Neuronal stem cell (in vitro differentiated cells): Measurements from ENCODE around the gene LRRC73.

ENCODE experiments used
- DNase-seq: peaks from one replicate; pipeline ENCODE4 v3.0.0-alpha.2; 2013; ENCODE audit warnings: low spot score
- H2AFZ ChIP-seq: one replicate; pipeline ENCODE4 v1.6.1; 2013; ENCODE audit warnings: mild to moderate bottlenecking, low read length, inconsistent platforms
- H2AK5ac ChIP-seq: 2 replicates; pipeline ENCODE4 v1.6.1; 2013; ENCODE audit warnings: low read depth, mild to moderate bottlenecking, inconsistent platforms, low read length, moderate library complexity, mixed read lengths
- H2BK120ac ChIP-seq: 2 replicates; pipeline ENCODE4 v1.6.1; 2013; ENCODE audit warnings: low read depth, mild to moderate bottlenecking, inconsistent platforms, low read length, moderate library complexity, mixed read lengths
- H2BK12ac ChIP-seq: one replicate; pipeline ENCODE4 v1.6.1; 2013; ENCODE audit warnings: low read length, inconsistent platforms
- H2BK15ac ChIP-seq: 2 replicates; pipeline ENCODE4 v1.6.1; 2013; ENCODE audit warnings: mild to moderate bottlenecking, low read length, inconsistent platforms, mixed read lengths
- H2BK5ac ChIP-seq: one replicate; pipeline ENCODE4 v1.6.1; 2013; ENCODE audit warnings: inconsistent platforms, mild to moderate bottlenecking, low read length, moderate library complexity
- H3K14ac ChIP-seq: one replicate; pipeline ENCODE4 v1.6.1; 2013; ENCODE audit warnings: low read length, inconsistent platforms
- H3K18ac ChIP-seq: 2 replicates; pipeline ENCODE4 v1.6.1; 2013; ENCODE audit warnings: low read length, inconsistent platforms
- H3K23ac ChIP-seq: 2 replicates; pipeline ENCODE4 v1.6.1; 2013; ENCODE audit warnings: low read depth, mild to moderate bottlenecking, mixed read lengths, low read length, inconsistent platforms; ENCODE audit not compliant: poor library complexity
- H3K27ac ChIP-seq: replicated peaks from 3 replicates; pipeline ENCODE4 v1.5.1; 2013; ENCODE audit warnings: low read length, inconsistent platforms
- H3K27me3 ChIP-seq, 3 experiments: 2 replicates each; pipeline ENCODE4 v1.6.1; 2013; ENCODE audit warnings: low read length in 3 of 3, mild to moderate bottlenecking in 2 of 3, inconsistent platforms in 1 of 3, low read depth in 1 of 3, mixed read lengths in 1 of 3, moderate library complexity in 1 of 3; ENCODE audit not compliant: control insufficient read depth in 3 of 3, insufficient read depth in 3 of 3
- H3K36me3 ChIP-seq, 2 donors: replicated peaks in 1 of 2; 2 replicates each; pipeline ENCODE4 v1.6.1; 2013; ENCODE audit warnings: low read length in 2 of 2; ENCODE audit not compliant: control insufficient read depth in 2 of 2, insufficient read depth in 2 of 2
- H3K4ac ChIP-seq: 2 replicates; pipeline ENCODE4 v1.6.1; 2013; ENCODE audit warnings: inconsistent platforms, mild to moderate bottlenecking, low read length, moderate library complexity
- H3K4me1 ChIP-seq, 2 donors: 1 replicate in 1 of 2; 2 replicates in 1 of 2; pipeline ENCODE4 v1.6.1; 2013; ENCODE audit warnings: low read length in 2 of 2, low read depth in 1 of 2; ENCODE audit not compliant: control insufficient read depth in 2 of 2, insufficient read depth in 1 of 2
- H3K4me2 ChIP-seq: one replicate; pipeline ENCODE4 v1.6.1; 2013; ENCODE audit warnings: mild to moderate bottlenecking, low read length, inconsistent platforms; ENCODE audit not compliant: insufficient read depth, poor library complexity, severe bottlenecking
- H3K4me3 ChIP-seq, 2 donors: 2 replicates each; pipeline ENCODE4 v1.5.1; 2013; ENCODE audit warnings: low read length in 2 of 2, mild to moderate bottlenecking in 2 of 2, inconsistent platforms in 1 of 2, moderate library complexity in 1 of 2
- H3K79me1 ChIP-seq: one replicate; pipeline ENCODE4 v1.6.1; 2013; ENCODE audit warnings: low read depth, mild to moderate bottlenecking, inconsistent platforms, low read length, moderate library complexity
- H3K9ac ChIP-seq: one replicate; pipeline ENCODE4 v1.6.1; 2013; ENCODE audit warnings: mild to moderate bottlenecking, low read depth, low read length, inconsistent platforms; ENCODE audit not compliant: poor library complexity
- H3K9me3 ChIP-seq, 2 donors: replicated peaks in 1 of 2; 2 replicates each; pipeline versions ENCODE3 to v1.6.1; 2013; ENCODE audit warnings: low read length in 2 of 2, mild to moderate bottlenecking in 2 of 2, inconsistent platforms in 1 of 2, low read depth in 1 of 2, mixed read lengths in 1 of 2, moderate library complexity in 1 of 2; ENCODE audit not compliant: control insufficient read depth in 2 of 2, insufficient read depth in 1 of 2
- H4K8ac ChIP-seq: one replicate; pipeline ENCODE4 v1.6.1; 2013; ENCODE audit warnings: low read depth, mild to moderate bottlenecking, inconsistent platforms, low read length, moderate library complexity
- H4K91ac ChIP-seq: one replicate; pipeline ENCODE4 v1.6.1; 2013; ENCODE audit warnings: low read length, low read depth, mild to moderate bottlenecking, inconsistent platforms; ENCODE audit not compliant: poor library complexity
- WGBS, 2 donors: extraction: QIAGEN DNeasy Blood & Tissue Kit; methylation state at CpG; one replicate each; pipeline ENCODE4 v1.1.7; 2013; ENCODE audit warnings: missing lambda C conversion rate in 2 of 2, mixed read lengths in 1 of 2; ENCODE audit not compliant: insufficient read length in 2 of 2, insufficient replicate concordance in 1 of 2; ENCODE audit errors: extremely low coverage in 2 of 2; 5-methylcytosine and 5-hydroxymethylcytosine counted together

LRRC73 gene

GRCh38 chr6:43489277-43490072, 20.7 kb downstream of the LRRC73 start:
- Histone ChIP-seq H3K4ac (no peak overlapping the region), H3K4me3 (peak overlapping the region in 1 of 2 donors; percentile 53), H3K4me2 (no peak overlapping the region), H3K27ac (no peak overlapping the region), H3K27me3 (no peaks in the 10 kb centered on the region), H4K91ac (no peak overlapping the region), H2BK5ac (no peak overlapping the region), H4K8ac (no peak overlapping the region), H2AFZ (no peak overlapping the region), H2BK120ac (no peak overlapping the region), H3K36me3 (peaks cover 0 to 28% of the 10 kb centered on the region in 2 donors), H3K79me1 (peaks cover 5% of the 10 kb centered on the region), H2AK5ac (no peak overlapping the region), H3K9me3 (no peaks in the 10 kb centered on the region), H2BK15ac (no peak overlapping the region), H2BK12ac (no peak overlapping the region), H3K18ac (peak overlapping the region; percentile 15), H3K9ac (no peak overlapping the region), H3K14ac (no peak overlapping the region), H3K4me1 (peaks cover 0 to 6% of the 10 kb centered on the region in 2 donors), H3K23ac (no peak overlapping the region)
- no CpG with 5 or more reads among the region's 12 CpGs for WGBS, 2 donors
- no peak for DNase-seq

GRCh38 chr6:43488667-43489276, 21.4 kb downstream of the LRRC73 start:
- Histone ChIP-seq H3K79me1 (peaks cover 3% of the 10 kb centered on the region), H2AFZ (no peak overlapping the region), H2BK15ac (no peak overlapping the region), H3K9ac (no peak overlapping the region), H3K4me2 (no peak overlapping the region), H3K4me1 (peaks cover 0 to 6% of the 10 kb centered on the region in 2 donors), H3K18ac (no peak overlapping the region), H2BK12ac (no peak overlapping the region), H3K14ac (no peak overlapping the region), H3K23ac (no peak overlapping the region), H2BK120ac (no peak overlapping the region), H4K91ac (no peak overlapping the region), H3K9me3 (no peaks in the 10 kb centered on the region), H3K27me3 (no peaks in the 10 kb centered on the region), H3K4ac (no peak overlapping the region), H3K27ac (no peak overlapping the region), H2AK5ac (no peak overlapping the region), H2BK5ac (no peak overlapping the region), H3K36me3 (peaks cover 0 to 28% of the 10 kb centered on the region in 2 donors), H4K8ac (no peak overlapping the region), H3K4me3 (no peak overlapping the region)
- WGBS, 2 donors: no CpG with 5 or more reads among the region's 4 CpGs
- DNase-seq: no peak

- Histone ChIP-seq H2BK15ac (no peak overlapping the region), H3K79me1 (peaks cover 4% of the 10 kb centered on the region), H3K9ac (no peak overlapping the region), H3K4me1 (peaks cover 9 to 10% of the 10 kb centered on the region in 2 donors), H2AK5ac (no peak overlapping the region), H4K8ac (no peak overlapping the region), H3K18ac (no peak overlapping the region), H4K91ac (no peak overlapping the region), H3K4ac (no peak overlapping the region), H3K27me3 (no peaks in the 10 kb centered on the region), H2BK12ac (no peak overlapping the region), H2BK120ac (no peak overlapping the region), H3K23ac (no peak overlapping the region), H3K36me3 (peaks cover 0 to 24% of the 10 kb centered on the region in 2 donors), H2AFZ (no peak overlapping the region), H3K27ac (no peak overlapping the region), H3K9me3 (no peaks in the 10 kb centered on the region), H3K14ac (no peak overlapping the region), H3K4me2 (no peak overlapping the region), H3K4me3 (no peak overlapping the region), H2BK5ac (no peak overlapping the region)
- whole genome bisulfite sequencing, 2 donors: no CpG with 5 or more reads among the region's 11 CpGs
- DNase-seq: no peak
Observed at GRCh38 chr6:43481591-43482236, 28.4 kb downstream of the LRRC73 start.

- DNase-seq: no peak
- WGBS, 2 donors: no CpG with 5 or more reads among the region's 2 CpGs
- Histone ChIP-seq H2BK15ac (no peak overlapping the region), H3K9me3 (no peaks in the 10 kb centered on the region), H3K23ac (no peak overlapping the region), H3K36me3 (peaks cover 0 to 22% of the 10 kb centered on the region in 2 donors), H4K91ac (no peak overlapping the region), H4K8ac (no peak overlapping the region), H3K4me3 (no peak overlapping the region), H2BK5ac (no peak overlapping the region), H2AFZ (no peak overlapping the region), H3K4me2 (no peak overlapping the region), H3K4ac (no peak overlapping the region), H2BK120ac (no peak overlapping the region), H3K27me3 (no peaks in the 10 kb centered on the region), H3K79me1 (peaks cover 4% of the 10 kb centered on the region), H3K4me1 (peaks cover 9 to 10% of the 10 kb centered on the region in 2 donors), H2BK12ac (no peak overlapping the region), H3K27ac (no peak overlapping the region), H3K14ac (no peak overlapping the region), H2AK5ac (no peak overlapping the region), H3K18ac (no peak overlapping the region), H3K9ac (no peak overlapping the region)
Observed at GRCh38 chr6:43481075-43481474, 29.1 kb downstream of the LRRC73 start.
